Ishikawa (cell line): Measurements from ENCODE around the gene EGFLAM.

Source experiments
- CEBPB ChIP-seq: IDR thresholded peaks from 2 replicates; pipeline ENCODE4 v1.6.1; 2012
- CREB1 ChIP-seq: IDR thresholded peaks from 2 replicates; pipeline ENCODE4 v1.6.1; 2012; ENCODE audit warnings: low read depth
- EGR1 ChIP-seq: IDR thresholded peaks from 2 replicates; pipeline ENCODE4 v1.6.1; 2012
- EP300 ChIP-seq: IDR thresholded peaks from 2 replicates; pipeline ENCODE4 v1.6.1; 2012; ENCODE audit warnings: borderline replicate concordance
- FOXM1 ChIP-seq: IDR thresholded peaks from 2 replicates; pipeline ENCODE4 v1.6.1; 2012; ENCODE audit warnings: low read depth, borderline replicate concordance
- NFIC ChIP-seq: IDR thresholded peaks from 2 replicates; pipeline ENCODE4 v1.6.1; 2012
- RAD21 ChIP-seq: IDR thresholded peaks from 2 replicates; pipeline ENCODE4 v1.6.1; 2012; ENCODE audit warnings: low read depth
- REST ChIP-seq: IDR thresholded peaks from 2 replicates; pipeline ENCODE4 v1.6.1; 2012; ENCODE audit warnings: low read depth, mild to moderate bottlenecking
- TAF1 ChIP-seq: IDR thresholded peaks from 2 replicates; pipeline ENCODE4 v1.6.1; 2012; ENCODE audit warnings: low read depth, mild to moderate bottlenecking
- TEAD4 ChIP-seq: IDR thresholded peaks from 2 replicates; pipeline ENCODE4 v1.6.1; 2012
- USF1 ChIP-seq: IDR thresholded peaks from 2 replicates; pipeline ENCODE4 v1.6.1; 2012
- YY1 ChIP-seq: IDR thresholded peaks from 2 replicates; pipeline ENCODE4 v1.6.1; 2012; ENCODE audit warnings: low read depth
- ZBTB7A ChIP-seq: IDR thresholded peaks from 2 replicates; pipeline ENCODE4 v1.6.1; 2012; ENCODE audit warnings: low read depth
- TF ChIP-seq, protein P1 (sequence below): IDR thresholded peaks from 2 replicates; pipeline ENCODE4 v1.6.1; 2012

- TF ChIP-seq, protein P1, sequence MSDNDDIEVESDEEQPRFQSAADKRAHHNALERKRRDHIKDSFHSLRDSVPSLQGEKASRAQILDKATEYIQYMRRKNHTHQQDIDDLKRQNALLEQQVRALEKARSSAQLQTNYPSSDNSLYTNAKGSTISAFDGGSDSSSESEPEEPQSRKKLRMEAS, result no peak
- TF ChIP-seq EP300, result no peak
- TF ChIP-seq NFIC, result no peak
- no peak for TF ChIP-seq RAD21
- no peak for TF ChIP-seq CREB1
- TF ChIP-seq REST, result no peak
- no peak for TF ChIP-seq TEAD4
- no peak for TF ChIP-seq ZBTB7A
- TF ChIP-seq TAF1, result no peak
- no peak for TF ChIP-seq USF1
- no peak for TF ChIP-seq FOXM1
- no peak for TF ChIP-seq YY1
- no peak for TF ChIP-seq EGR1
- TF ChIP-seq CEBPB, result no peak
Observed at GRCh38 chr5:38250763-38251448, 7.5 kb upstream of the EGFLAM start.
